ENCODE measurements around the gene CXCR5. TPM values are rescaled to one million over a fixed set of nuclear protein-coding genes. Genes with fewer than 3 reads are reported as not detected.

CXCR5 gene
- total and polyA plus RNA-seq, 2 of the 4 experiments (the other 2 are of a cell fraction), result not detected

DNA sequence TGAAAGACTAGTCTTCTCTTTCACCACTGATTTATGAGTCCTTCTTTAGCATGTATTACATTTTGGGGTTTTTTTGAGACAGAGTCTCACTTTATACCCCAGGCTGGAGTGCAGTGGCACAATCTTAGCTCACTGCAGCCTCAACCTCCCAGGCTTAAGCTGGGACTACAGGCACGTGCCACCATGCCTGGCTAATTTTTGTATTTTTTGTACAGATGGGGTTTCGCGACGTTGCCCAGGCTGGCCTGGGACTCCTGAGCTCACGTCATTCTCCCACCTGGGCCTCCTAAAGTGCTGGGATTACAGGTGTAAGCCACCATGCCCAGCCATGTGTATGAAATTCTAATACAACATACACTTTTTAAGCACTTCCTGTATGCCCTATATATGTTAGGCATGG lies 26.3 kb upstream of the CXCR5 start:
- H2AFZ ChIP-seq (replicated peaks; ENCODE audit: low read length, poor library complexity), result no peak overlapping the region
- DNase-seq (no peak), ATAC-seq (ENCODE audit: low read depth) (no peak)
- no peaks in the 10 kb centered on the region for H3K79me1 ChIP-seq (ENCODE audit: low read depth in 1 of 2, low read length in 2 of 2)
- H3K27me3 ChIP-seq (ENCODE audit: control insufficient read depth, insufficient read depth, low read length), result no peaks in the 10 kb centered on the region; the same call in 1 of the 2 replicates
- H4K8ac ChIP-seq (ENCODE audit: low read depth in 2 of 2, low read length in 2 of 2), result no peak overlapping the region
- ChIA-PET POLR2A (ENCODE audit: unreplicated experiment) (no interaction called here), CTCF (no interaction called here)
- no peak overlapping the region for H3K4ac ChIP-seq (ENCODE audit: low read depth, low read length)
- no peak overlapping the region for H4K91ac ChIP-seq (ENCODE audit: insufficient read depth, low read depth, low read length)
- H2AK5ac ChIP-seq (ENCODE audit: low read depth, low read length), result no peak overlapping the region
- no peak overlapping the region for H3K14ac ChIP-seq (replicated peaks; ENCODE audit: low read depth, low read length)
- dilution Hi-C loops (cut with HindIII; ENCODE audit: low sequenced_read_pairs, unreplicated experiment) (no loop called here), intact Hi-C loops (cut with micrococcal nuclease) (no loop called here), in situ Hi-C loops (cut with MboI; ENCODE audit: low sequenced_read_pairs) (no loop called here)
- H3K9me1 ChIP-seq (ENCODE audit: insufficient read depth, low read length), result no peaks in the 10 kb centered on the region
- H3K9me3 ChIP-seq (ENCODE audit: control insufficient read depth, insufficient read depth, low read length), result no peaks in the 10 kb centered on the region
- no peaks in the 10 kb centered on the region for H3K4me1 ChIP-seq (ENCODE audit: control insufficient read depth, insufficient read depth, low read length)
- no peak overlapping the region for H3K18ac ChIP-seq (ENCODE audit: low read depth, low read length)
- no peak overlapping the region for H3K23ac ChIP-seq (ENCODE audit: low read depth, low read length)
- H3K36me3 ChIP-seq (ENCODE audit: control insufficient read depth, insufficient read depth, low read length), result no peaks in the 10 kb centered on the region
- WGBS, 2 experiments (ENCODE audit: extremely low coverage in 2 of 2, insufficient read length in 1 of 2), result no CpG with 5 or more reads among the region's 5 CpGs
- no peak overlapping the region for H4K5ac ChIP-seq (ENCODE audit: low read depth, low read length)
- H2BK120ac ChIP-seq (ENCODE audit: low read depth, low read length), result no peak overlapping the region
- no peak overlapping the region for H2AK9ac ChIP-seq (replicated peaks; ENCODE audit: low read depth, low read length, poor library complexity)
- H2BK15ac ChIP-seq (ENCODE audit: low read depth, low read length), result no peak overlapping the region
- no peak for TF ChIP-seq MXI1 (IDR thresholded peaks at IDR 0.05; ENCODE audit: borderline replicate concordance, low read depth, low read length)
- no peak for TF ChIP-seq POLR2A (IDR thresholded peaks at IDR 0.05; ENCODE audit: low read depth, low read length)
- no peak for TF ChIP-seq RCOR1 (IDR thresholded peaks at IDR 0.05; ENCODE audit: insufficient replicate concordance, low read length)
- H2BK5ac ChIP-seq (ENCODE audit: low read depth, low read length, poor library complexity, severe bottlenecking), result no peak overlapping the region
- no peak overlapping the region for H3K56ac ChIP-seq (ENCODE audit: extremely low read depth, insufficient read depth, low read length)
- no peak overlapping the region for H3K9ac ChIP-seq (ENCODE audit: low read depth, low read length)
- H3K4me3 ChIP-seq (ENCODE audit: insufficient read depth, low read depth, low read length), result no peak overlapping the region
- H3K4me2 ChIP-seq (ENCODE audit: low read depth, low read length), result no peak overlapping the region
- BruUV-seq (replicated peaks), result no TSS peak
- H2BK20ac ChIP-seq (ENCODE audit: low read depth, low read length), result no peak overlapping the region
- H4K20me1 ChIP-seq (ENCODE audit: insufficient read depth, low read length), result no peaks in the 10 kb centered on the region
- no peak overlapping the region for H3K27ac ChIP-seq (ENCODE audit: insufficient read depth, low read length)
